KG1 (cell line): ENCODE results near the gene HES5.
A peak's percentile ranks its signal among the peaks of the same experiment; 100 is the strongest.

ENCODE experiments used
- DNase-seq: peaks from one replicate; lab custom pipeline; 2025; lab: John Stamatoyannopoulos, UW

The HES5 gene

DNA sequence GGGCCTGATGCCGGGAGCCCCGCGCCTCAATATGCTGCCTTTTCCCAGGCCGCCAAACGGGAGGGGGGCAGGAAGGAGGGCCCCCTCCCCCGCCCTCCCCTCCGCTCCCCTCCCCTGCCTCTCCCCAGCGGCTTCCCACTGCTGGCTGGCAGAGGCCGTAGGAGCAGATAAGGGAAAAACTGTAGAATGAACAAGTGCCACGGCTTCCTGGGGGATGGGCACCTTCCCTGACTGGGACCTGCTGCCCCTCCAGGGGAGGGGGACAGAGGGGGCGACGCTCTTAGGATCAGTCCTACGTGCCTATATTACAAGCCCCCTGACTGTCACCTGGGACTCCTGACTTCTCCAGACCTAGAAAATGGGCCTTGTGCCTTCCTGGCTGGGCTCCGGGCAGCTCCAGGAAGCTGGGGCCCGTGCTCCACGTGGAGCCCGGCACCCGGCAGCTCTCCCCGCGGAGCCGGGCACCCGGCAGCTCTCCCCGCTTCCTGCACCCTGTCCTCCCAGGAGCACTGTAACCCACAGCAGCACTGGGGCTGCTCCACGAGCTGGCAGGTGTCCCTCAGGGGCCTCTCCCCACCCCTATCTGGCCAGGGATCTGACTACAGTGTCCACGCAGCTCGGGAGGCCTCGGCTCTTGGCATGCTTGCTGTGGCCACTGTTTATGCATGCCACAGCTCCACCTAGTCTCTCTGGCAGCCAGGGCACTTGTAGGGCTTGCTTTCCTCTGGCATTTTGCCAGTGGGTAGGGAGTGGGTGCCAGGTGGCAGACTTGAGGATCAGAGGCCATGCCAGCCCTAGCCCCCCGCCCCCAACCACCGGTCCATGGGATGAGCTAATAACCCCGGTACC, 674 bp upstream of the HES5 start:
- no peak for DNase-seq

DNA sequence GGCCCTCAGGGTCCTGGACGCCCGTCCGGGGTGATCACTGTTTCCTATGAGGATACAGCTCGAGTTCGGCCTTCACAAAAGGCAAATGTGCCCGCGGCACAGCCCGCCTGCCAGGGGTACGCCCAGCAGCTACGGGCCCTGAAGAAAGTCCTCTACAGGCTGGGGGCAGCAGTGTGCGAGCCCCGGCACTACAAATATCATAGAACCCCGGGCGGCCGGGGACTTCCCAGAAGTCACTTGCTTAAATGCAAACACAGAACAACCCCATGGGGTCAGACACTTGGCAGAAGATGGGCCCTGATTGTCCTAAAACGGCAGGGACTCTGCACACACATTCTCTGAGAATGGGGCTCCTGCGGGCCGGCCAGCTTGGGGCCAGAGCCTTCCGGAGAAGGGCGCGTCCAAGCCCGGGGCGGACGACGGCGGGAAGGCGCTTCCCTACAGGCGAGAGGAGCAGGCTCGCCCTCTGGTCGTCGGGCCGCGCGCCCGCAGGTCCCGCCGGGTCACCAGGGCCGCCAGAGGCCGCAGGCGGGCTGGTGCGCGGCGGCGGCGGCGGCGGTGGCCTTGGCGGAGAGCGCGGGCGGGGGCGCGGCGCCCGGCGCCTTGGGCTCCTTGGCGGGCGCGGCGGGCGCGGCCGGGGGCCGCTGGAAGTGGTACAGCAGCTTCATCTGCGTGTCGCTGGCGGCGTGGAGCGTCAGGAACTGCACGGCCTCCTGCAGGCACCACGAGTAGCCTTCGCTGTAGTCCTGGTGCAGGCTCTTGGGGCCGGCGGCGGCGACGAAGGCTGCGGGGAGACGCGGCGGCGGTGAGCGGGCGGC, 888 bp downstream of the HES5 start:
- no peak for DNase-seq

DNA sequence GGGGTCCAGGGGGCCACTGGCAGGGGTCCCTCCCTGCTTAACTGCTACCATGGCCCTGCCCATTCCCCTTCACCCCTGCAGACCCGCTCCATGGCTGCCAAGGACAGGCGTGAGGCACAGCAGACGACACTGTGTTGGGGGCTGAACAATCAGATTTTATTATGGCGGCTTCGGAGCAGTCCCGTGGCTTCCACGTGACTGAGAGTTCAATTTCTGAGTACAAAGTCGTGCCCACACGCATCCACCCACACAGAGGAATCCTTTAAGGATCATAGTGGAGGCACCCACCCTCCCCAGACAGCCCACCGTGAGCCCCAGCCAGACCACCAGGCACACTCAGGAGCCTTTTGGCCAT, 1.5 kb downstream of the HES5 start:
- no peak for DNase-seq

DNA sequence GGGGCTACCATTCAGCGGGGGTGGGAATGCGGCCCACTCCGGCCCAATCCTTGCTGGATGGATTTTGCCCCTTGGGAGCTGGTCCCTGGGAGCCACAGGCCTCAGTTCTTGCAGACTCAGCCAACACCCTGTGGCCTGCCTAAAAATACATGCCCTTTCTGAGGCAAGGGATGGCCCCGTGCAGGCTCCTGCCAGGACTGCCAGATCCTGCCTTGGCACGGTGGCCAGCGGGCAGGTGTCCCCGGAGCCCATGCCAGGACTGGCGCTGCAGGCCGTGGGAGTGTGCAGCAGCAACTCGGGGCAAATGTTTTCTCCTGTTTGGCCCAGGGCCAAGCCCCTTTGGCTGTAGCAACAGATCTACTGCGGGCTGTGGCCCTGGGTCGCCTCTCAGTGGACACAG, 2.0 kb downstream of the HES5 start:
- DNase-seq, result no peak

DNA sequence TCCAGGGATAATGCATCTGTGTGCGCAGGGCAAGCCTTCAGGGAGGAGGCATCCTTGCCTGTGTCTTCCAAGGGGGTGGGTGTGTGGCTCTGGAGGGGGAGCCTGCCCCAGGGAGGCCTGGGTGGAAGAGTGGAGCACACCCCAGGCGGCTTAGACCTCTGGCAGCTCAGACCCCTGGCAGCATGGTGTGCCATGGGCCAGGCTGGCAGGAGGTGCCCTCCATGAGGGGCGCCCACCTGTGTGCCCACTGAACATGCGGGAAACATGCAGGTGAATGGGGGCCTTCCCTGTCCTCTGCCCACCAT, 2.6 kb downstream of the HES5 start:
- DNase-seq, result no peak

DNA sequence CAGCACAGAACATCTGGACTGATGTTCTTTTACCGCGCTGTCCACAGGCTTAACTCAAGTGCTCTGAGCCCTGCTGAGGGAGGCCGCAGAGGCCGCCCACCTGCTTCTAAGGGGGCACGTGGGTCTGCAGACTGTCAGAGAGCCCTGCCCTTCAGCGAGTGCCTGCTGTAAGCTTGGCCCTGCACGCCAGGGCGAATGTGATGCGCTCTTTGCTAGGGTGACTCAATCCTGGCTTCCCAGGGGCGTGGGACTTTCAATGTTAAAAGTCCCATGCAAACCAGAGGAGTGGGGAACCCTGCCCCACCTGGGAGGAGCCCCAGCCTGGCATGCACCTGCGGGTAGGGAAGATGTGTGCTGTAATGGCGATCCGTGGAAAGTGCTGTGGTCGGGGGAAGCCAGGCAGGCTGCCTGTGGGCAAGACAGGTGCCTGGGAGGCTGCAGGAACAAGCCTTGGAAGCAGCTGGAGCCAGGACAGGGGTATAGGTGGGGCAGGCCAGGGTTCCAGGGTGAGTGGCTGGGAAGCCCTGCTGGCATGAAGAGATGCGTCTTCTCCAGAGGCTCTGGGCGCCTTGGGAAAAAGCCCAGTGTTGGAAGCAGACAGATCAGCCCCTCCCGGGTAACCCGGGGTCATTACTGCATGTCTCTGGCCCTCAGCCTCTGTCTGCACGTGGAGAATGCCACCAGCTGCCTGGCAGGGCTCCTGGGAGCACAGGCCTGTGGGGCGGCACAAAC, 3.1 kb downstream of the HES5 start:
- no peak for DNase-seq

DNA sequence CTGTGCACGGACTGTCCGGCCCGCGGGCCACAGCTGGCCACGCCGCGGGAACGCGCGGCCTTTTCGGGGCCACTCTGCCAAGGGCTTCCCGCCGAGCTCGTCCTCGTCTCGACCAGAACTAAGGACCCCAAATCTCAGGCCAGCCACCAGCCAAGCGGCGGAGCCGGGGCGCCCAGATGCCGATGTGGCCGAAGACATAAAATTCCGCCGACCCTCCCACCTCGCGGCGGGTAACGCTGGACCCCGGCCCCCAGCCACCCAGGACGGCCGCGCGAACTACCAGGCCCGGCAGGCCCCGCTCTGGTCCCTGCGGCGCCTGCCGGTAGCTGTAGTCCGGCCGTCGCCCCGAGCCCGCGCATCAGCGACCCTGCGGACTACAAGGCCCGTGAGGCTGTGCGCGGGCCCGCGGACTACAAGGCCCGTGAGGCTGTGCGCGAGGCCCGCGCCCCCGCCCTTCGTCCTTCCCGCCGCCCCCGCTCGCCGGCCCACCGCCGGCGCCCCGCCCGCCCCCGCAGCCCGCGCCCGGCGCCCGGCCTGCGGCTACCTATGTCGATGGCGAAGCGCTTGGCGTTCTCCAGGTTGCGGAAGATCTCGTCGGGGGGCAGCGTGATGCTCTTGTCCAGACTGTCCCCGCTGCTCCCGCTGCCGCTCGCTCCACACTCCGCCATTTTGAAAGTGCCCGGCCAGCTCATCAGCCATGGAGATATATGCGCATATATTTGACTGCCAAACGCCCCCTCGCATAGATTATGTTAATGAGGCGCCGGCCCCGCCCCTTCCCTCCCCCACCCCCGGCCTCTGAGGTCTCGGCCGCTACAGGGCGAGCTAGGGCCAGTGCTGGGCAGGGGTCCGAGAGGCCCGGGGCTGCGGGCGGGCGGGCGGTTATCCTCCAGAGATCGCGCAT, 3.9 kb downstream of the HES5 start, which contains the start of gene PANK4:
Gene PANK4, minus strand, starts transcription at position 677 of the 904 bp plus-strand sequence. Its CDS starts 9 bp downstream, at position 668.
- DNase-seq, result peak; percentile 73

DNA sequence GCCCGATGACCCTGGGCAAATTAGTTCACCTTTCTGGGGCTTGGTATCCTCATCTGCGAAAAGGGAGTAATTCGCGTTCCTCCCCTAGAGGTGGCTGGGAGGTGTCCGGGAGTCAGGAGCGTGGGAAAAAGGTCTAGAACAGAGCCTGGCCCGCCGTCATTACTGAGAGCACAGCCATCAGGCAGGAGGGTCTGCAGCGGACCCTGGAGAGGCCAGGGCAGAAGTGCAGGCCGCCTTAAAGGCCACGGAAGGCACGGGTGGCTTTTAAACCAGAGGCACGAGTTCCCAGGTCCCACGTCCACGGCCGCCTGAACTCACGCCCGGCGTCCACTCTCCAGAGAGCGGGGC, 4.5 kb downstream of the HES5 start:
- DNase-seq, result no peak

DNA sequence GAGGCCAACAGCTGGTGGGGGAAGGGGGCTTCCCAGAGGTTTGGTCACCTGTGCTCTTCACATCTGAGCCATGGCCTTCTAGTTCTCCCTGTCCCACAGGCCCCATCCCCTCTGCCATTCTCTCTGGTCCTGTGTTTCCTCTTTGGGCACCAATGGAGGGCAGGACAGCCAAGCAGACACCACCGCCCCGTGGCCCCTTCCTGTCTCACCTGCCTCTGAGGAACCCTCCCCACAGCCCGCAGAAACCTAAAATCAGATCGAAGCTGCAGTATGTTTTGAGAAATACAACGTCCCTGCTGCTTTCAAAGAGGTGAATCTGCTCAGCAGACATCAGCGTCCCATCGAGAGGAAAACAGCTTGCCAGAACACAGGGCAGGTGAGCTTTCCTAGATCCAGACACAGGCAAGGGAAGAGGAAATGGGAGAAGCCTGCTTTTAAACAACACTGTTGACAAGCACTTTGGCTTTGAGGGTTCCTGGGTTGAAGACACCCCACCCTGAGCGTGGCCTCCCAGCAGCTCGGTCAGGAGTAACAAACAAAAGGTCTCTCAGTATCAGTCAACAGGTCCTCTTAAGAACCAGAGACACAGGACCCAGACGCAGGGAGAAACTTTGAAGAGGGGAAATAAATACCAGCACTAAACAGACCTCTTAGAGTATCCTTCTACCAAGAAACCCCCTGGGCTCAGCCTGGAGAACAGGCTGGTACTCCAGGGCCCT, 6.0 kb downstream of the HES5 start:
- no peak for DNase-seq

DNA sequence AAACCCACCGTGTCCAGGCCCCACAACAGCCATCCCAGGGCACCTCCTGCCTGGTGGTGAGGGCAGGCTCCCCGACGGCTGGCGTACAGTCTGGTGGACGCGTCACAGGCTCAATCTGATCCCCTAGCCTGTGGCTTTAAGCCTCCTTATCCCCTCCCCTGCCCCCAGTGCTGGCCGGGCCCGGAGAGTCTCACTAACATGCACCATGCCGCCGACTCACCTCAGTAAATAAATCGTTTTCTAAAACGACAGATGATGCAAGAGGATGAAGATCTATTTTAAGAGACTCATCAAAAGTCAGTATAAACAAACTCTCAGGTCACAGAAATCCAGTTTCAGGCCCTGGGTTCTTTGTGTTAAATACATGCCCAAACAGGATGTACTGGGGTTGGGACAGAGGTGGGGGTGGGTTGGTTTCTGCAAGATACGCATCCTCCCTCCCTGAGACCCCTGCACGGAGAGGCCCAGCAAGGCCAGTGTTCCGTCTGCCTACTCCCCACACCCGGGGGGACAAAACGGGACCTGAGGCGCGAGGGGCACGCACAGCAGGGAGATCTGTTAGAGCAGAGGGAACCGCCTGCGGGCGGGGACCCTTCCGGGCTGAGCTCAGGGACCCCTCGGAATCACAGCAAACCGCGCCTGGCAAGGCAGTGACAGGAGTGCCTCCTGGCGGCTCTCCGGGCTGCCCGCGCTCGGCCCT, 6.7 kb downstream of the HES5 start:
- DNase-seq, result no peak

DNA sequence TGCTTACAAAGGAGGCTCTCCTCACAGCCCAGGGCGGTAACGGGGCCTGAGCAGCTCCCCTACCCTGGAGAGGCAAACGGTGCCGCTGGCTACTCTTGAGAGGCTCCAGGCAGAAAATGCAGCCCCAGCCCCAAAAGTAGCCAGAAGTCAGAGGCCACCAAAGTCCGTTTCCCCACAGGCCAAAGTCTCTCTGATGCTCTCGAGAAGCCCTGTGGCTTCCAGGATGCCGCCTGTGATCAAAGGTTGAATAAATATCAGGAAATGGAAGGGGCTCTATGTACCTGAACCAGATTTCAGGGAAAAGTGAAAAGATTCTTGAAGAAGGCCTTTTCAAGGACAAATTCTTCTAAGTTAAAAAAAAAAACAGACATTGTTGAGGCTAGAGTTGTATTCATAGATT, 7.8 kb downstream of the HES5 start:
- DNase-seq, result no peak

DNA sequence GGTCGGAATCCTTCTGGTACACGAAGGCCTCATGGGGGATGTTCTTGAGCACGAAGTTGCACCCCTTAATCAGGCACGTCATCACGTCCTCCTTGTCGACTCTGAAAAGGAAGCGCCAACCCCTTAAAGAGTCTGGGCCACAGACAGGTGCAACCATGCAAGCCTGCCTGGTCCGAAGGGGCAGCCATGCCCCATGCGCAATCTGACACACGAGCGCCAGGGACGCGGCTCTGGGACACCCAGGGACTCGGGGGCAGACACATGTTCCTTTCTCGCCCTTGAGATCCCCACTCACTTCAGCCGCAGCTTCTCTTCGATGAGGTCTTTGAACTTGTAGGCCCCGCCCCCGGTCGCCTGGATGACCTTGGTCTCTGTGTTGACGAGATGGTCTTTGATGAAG, 9.3 kb downstream of the HES5 start:
- no peak for DNase-seq

DNA sequence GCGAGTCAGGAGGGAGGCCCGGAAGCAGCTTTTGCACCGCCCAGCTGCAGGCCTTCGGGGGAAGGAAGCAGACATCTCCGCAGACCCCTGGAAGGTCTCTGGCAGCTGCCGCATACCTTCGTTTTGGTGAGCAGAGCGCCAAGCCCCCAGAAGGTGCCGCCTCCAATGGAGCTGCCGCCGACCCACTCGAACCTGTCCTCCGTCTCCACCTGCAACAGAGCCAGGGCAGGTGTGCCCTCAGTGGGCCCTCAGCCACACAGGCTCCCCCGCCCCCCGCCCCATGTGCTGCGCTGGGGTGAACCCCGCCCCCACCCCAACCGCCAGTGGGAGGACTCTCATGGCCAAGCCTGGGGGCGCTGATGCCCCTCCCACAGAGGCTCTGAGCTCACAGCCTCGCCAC, 9.9 kb downstream of the HES5 start:
- DNase-seq, result no peak

DNA sequence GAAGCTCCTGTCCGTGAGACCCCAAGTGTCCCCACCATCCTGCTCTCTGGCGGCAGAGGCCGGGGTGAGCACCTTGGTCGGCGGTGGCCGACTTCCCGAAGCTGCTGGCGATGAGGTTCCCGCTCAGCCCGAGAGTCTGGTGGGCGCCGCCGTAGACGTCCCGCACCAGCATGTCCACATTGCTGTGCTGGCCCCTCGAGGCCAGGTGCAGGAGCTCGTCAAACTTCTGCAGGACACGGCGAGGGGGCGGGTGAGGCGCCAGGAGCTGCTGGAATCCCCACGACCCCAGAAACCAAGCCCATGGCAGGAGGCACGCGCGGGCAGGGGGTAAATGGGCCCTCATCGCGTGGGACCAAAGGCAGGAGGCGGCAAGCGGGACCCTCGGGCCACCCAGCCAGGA, 10.3 kb downstream of the HES5 start:
- no peak for DNase-seq

DNA sequence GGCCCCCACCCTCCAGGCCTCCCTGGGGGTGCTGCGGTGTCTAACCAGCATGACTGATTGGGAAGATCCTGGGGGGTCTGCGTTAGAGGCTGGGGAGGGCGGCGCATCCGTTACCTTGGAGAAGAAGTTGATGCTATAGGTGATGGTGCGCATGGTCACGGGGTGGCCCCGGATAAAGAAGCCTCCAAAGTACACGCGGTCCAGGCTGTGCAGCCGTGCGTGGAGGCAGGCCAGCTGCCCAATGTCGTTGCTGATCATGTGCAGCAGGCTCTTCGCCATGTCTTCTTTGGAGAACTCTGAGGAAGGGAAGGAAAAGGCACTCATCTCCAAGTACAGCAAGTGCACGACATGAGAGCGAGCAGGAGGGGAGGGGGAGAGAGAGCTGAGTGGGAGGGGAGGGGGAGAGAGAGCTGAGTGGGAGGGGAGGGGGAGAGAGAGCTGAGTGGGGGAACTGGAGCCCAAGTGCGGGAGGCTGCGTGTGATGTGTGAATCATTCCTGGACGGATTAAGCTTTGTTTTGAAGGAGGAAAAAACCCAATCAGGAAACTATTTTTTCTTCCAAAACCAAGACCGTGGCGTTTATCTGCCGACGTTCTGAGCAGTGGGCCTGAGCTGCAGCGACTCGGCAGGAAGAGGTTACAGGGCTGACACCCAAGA, 10.9 kb downstream of the HES5 start:
- no peak for DNase-seq

DNA sequence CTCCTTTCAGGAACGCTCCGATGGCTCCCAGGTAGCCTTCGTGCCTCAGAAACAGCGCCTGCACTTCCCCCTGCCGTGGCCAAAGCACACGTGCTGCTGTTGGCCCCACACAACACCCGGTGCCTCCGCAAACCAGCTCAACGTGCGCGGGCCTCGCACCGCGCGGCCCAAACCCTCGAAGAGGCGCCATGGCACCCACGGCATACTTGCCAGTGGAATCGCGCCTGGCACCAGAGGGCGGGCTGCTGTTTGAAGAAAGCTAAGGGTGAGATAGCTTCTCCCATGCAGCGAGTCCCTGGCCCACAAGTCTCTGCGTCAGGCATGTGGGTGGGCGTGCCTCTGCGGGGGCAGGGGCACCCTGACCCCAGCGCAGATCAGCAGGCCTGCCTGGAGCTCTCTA, 11.5 kb downstream of the HES5 start:
- no peak for DNase-seq

DNA sequence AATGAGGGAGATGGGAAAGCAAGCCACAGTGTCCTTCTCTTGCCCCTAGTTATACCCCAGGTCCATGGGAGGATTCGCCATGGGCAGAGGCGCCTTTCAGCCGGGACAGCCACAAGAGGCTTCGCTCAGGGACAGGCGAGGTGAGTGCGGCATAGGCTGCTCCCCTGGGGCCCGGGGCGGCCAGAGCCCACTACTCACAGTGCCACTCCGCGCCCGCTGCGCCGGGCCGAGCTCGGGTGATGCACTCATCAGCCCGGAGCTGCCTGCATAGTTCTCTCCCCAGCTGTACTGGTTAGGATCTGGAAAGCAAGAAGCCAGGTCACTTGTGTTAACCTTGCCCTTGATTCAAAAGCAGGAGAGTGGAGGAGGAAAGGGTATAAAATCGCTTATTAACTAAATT, 12.1 kb downstream of the HES5 start:
- no peak for DNase-seq

DNA sequence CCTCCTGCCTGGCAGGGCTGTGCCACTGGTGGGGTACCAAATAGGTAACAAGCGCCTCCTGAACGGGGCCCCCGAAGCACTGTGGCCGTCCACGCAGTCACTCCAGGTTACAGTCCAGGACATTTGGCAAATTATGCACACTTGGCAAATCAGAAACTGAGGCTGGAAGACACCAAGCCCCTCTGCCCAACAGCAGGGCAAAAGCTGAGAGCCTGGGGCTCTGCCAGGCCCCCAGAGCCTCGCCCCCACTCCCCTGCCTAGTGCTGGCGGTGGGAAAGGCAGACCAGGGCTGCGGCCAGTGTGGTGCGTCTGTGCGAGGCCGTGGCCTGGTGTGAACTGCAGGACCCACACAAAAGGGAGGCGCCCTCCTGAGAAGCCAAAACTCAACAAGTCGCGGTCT, 13.1 kb downstream of the HES5 start:
- DNase-seq, result no peak

DNA sequence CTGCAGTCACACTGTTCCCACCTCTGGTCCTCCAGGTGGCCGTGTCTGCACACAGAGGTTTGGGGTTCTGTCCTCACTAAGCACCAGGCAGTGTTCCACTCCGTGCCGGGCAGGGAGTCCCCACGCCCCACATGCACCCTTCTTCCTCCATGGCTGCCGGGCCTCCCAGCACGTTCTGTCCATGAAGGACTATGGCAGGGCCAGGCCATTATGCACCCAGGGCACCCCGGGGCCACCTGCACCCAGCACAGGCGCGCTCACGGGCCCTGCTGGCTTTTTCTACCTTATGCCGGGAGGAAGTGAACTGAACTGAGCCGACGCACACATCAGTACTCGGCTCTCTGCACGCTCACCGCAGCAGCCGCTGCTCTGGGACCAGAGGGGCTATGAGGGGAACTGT, 13.9 kb downstream of the HES5 start:
- no peak for DNase-seq

DNA sequence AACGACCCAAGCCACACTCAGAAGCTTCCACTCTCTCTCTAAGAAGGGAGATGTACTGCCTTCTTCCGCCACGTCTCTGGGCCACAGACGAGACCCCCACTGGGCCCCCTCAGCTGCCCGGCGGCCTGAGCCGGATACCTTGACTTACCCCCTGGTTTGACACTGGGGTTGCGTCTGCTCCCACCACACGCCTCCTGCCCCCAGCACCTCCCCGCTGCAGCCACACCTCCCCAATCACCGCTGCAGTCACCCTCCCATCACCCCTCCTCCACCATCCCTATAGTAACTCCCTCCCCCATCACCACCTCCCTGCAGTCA, 14.3 kb downstream of the HES5 start:
- no peak for DNase-seq
